Measurements from ENCODE around the gene KRTAP4-8. TPM values are rescaled to one million over a fixed set of nuclear protein-coding genes. Genes with fewer than 3 reads are reported as not detected.
A peak's percentile ranks its signal among the peaks of the same experiment; 100 is the strongest.
"Not testable (repeated sequence)": the region's sequence is repeated elsewhere in the genome, so short reads cannot be mapped to it uniquely, and the experiment has no call there.

KRTAP4-8 gene
- total RNA-seq, 1 experiment from 2014 or later, result not detected

- DNase-seq (ENCODE audit: low read depth, low spot score); in situ Hi-C loops (cut with HindIII; ENCODE audit: low pct_unique_long_range_greater_than_20kb, low sequenced_read_pairs): not testable (repeated sequence)
Measured at GRCh38 chr17:41117846-41118386, 20.0 kb upstream of the KRTAP4-8 start, which contains the start of gene KRTAP4-11. TSS of gene KRTAP4-11 (minus strand) at chr17:41118373. CDS start at chr17:41118315, 58 bp downstream.

- in situ Hi-C loops (cut with HindIII; ENCODE audit: low pct_unique_long_range_greater_than_20kb, low sequenced_read_pairs), result no loop called here
Measured at GRCh38 chr17:41116297-41116696, 18.4 kb upstream of the KRTAP4-8 start.

GRCh38 chr17:41111151-41111885 lies 13.4 kb upstream of the KRTAP4-8 start:
- in situ Hi-C loops (cut with HindIII; ENCODE audit: low pct_unique_long_range_greater_than_20kb, low sequenced_read_pairs), result no loop called here
- no peak for DNase-seq (ENCODE audit: low read depth, low spot score)

More at GRCh38 chr17:41116297-41116696, 18.4 kb upstream of the KRTAP4-8 start:
- DNase-seq (ENCODE audit: low read depth, low spot score), result peak; percentile 5

- DNase-seq (ENCODE audit: low read depth, low spot score); in situ Hi-C loops (cut with HindIII; ENCODE audit: low pct_unique_long_range_greater_than_20kb, low sequenced_read_pairs): not testable (repeated sequence)
Measured at GRCh38 chr17:41108728-41109386, 10.9 kb upstream of the KRTAP4-8 start.

- in situ Hi-C loops (cut with HindIII; ENCODE audit: low pct_unique_long_range_greater_than_20kb, low sequenced_read_pairs), result no loop called here
- DNase-seq (ENCODE audit: low read depth, low spot score), result no peak
Measured at GRCh38 chr17:41107941-41108450, 10.1 kb upstream of the KRTAP4-8 start.

- in situ Hi-C loops (cut with HindIII; ENCODE audit: low pct_unique_long_range_greater_than_20kb, low sequenced_read_pairs); DNase-seq (ENCODE audit: low read depth, low spot score): not testable (repeated sequence)
Measured at GRCh38 chr17:41105347-41105746, 7.4 kb upstream of the KRTAP4-8 start, which contains the start of gene KRTAP4-9. TSS of gene KRTAP4-9 (plus strand) at chr17:41105389. CDS start at chr17:41105389, 0 bp downstream.

- in situ Hi-C loops (cut with HindIII; ENCODE audit: low pct_unique_long_range_greater_than_20kb, low sequenced_read_pairs); DNase-seq (ENCODE audit: low read depth, low spot score): not testable (repeated sequence)
Measured at GRCh38 chr17:41104386-41105038, 6.6 kb upstream of the KRTAP4-8 start.

- in situ Hi-C loops (cut with HindIII; ENCODE audit: low pct_unique_long_range_greater_than_20kb, low sequenced_read_pairs), result no loop called here
- DNase-seq (ENCODE audit: low read depth, low spot score), result no peak
Measured at GRCh38 chr17:41103896-41104295, 6.0 kb upstream of the KRTAP4-8 start.

GRCh38 chr17:41101586-41102259 lies 3.8 kb upstream of the KRTAP4-8 start, which contains the start of gene KRTAP4-16:
TSS of gene KRTAP4-16 (minus strand) at chr17:41102209. CDS start at chr17:41102209, 0 bp downstream.
- DNase-seq (ENCODE audit: low read depth, low spot score), result no peak

GRCh38 chr17:41099682-41100480 lies 1.9 kb upstream of the KRTAP4-8 start:
- in situ Hi-C loops (cut with HindIII; ENCODE audit: low pct_unique_long_range_greater_than_20kb, low sequenced_read_pairs), result not testable (repeated sequence)
- DNase-seq (ENCODE audit: low read depth, low spot score), result peak; percentile 55

More at GRCh38 chr17:41101586-41102259, 3.8 kb upstream of the KRTAP4-8 start, which contains the start of gene KRTAP4-16:
- in situ Hi-C loops (cut with HindIII; ENCODE audit: low pct_unique_long_range_greater_than_20kb, low sequenced_read_pairs), result no loop called here

GRCh38 chr17:41098481-41098880 lies 539 bp upstream of the KRTAP4-8 start:
- in situ Hi-C loops (cut with HindIII; ENCODE audit: low pct_unique_long_range_greater_than_20kb, low sequenced_read_pairs), result no loop called here
- no peak for DNase-seq (ENCODE audit: low read depth, low spot score)

GRCh38 chr17:41096055-41096454 lies 1.9 kb downstream of the KRTAP4-8 start:
- DNase-seq (ENCODE audit: low read depth, low spot score), result no peak
- in situ Hi-C loops (cut with HindIII; ENCODE audit: low pct_unique_long_range_greater_than_20kb, low sequenced_read_pairs), result no loop called here

- in situ Hi-C loops (cut with HindIII; ENCODE audit: low pct_unique_long_range_greater_than_20kb, low sequenced_read_pairs); DNase-seq (ENCODE audit: low read depth, low spot score): not testable (repeated sequence)
Measured at GRCh38 chr17:41088760-41089352, 9.1 kb downstream of the KRTAP4-8 start.

- DNase-seq (ENCODE audit: low read depth, low spot score); in situ Hi-C loops (cut with HindIII; ENCODE audit: low pct_unique_long_range_greater_than_20kb, low sequenced_read_pairs): not testable (repeated sequence)
Measured at GRCh38 chr17:41084100-41084856, 13.7 kb downstream of the KRTAP4-8 start, which contains the start of gene KRTAP4-7. TSS of gene KRTAP4-7 (plus strand) at chr17:41084150. CDS start at chr17:41084207, 57 bp downstream.

GRCh38 chr17:41083427-41083826 lies 14.5 kb downstream of the KRTAP4-8 start:
- not testable (repeated sequence) for DNase-seq (ENCODE audit: low read depth, low spot score)

More at GRCh38 chr17:41083427-41083826, 14.5 kb downstream of the KRTAP4-8 start:
- in situ Hi-C loops (cut with HindIII; ENCODE audit: low pct_unique_long_range_greater_than_20kb, low sequenced_read_pairs), result not testable (repeated sequence)

Measured in SK-MEL-5 (cell line).